ENCODE data around the gene VEGFA. TPM values are rescaled to one million over a fixed set of nuclear protein-coding genes. Genes with fewer than 3 reads are reported as not detected.

VEGFA gene
- total and polyA plus RNA-seq, 9 donors = 19.2 to 123 (median 44.7) TPM

GRCh38 chr6:43795421-43795820 lies 25.4 kb downstream of the VEGFA start:
- Histone ChIP-seq H3K36me3 (no peaks in the 10 kb centered on the region), H3K4me3 (no peak overlapping the region), H3K27ac (no peak overlapping the region), H3K4me1 (ENCODE audit: insufficient read depth) (no peaks in the 10 kb centered on the region), H3K9me3 (no peaks in the 10 kb centered on the region), H3K27me3 (no peaks in the 10 kb centered on the region)
- DNase-seq = no peak
- 91 to 94% (median 93%) methylated on average over 8 of the region's 8 CpGs for WGBS, 3 donors
- intact Hi-C loops (cut with DNase I) = no loop called here
- TF ChIP-seq POLR2A (IDR thresholded peaks at IDR 0.05) = no peak

GRCh38 chr6:43796168-43796567 lies 26.2 kb downstream of the VEGFA start:
- H3K36me3 ChIP-seq = no peaks in the 10 kb centered on the region
- H3K4me1 ChIP-seq (ENCODE audit: insufficient read depth) = no peaks in the 10 kb centered on the region
- WGBS, 3 donors = 67 to 77% (median 74%) methylated on average over 5 of the region's 5 CpGs
- no peak for DNase-seq
- intact Hi-C loops (cut with DNase I) = no loop called here
- no peak overlapping the region for H3K4me3 ChIP-seq
- H3K27me3 ChIP-seq = no peaks in the 10 kb centered on the region
- TF ChIP-seq EP300 (IDR thresholded peaks at IDR 0.05) = no peak
- TF ChIP-seq POLR2A (IDR thresholded peaks at IDR 0.05) = no peak
- H3K9me3 ChIP-seq = no peaks in the 10 kb centered on the region
- H3K27ac ChIP-seq = no peak overlapping the region

- no peaks in the 10 kb centered on the region for H3K27me3 ChIP-seq
- no peaks in the 10 kb centered on the region for H3K36me3 ChIP-seq
- no peak for TF ChIP-seq EP300 (IDR thresholded peaks at IDR 0.05)
- no peak for TF ChIP-seq POLR2A (IDR thresholded peaks at IDR 0.05)
- TF ChIP-seq CTCF (IDR thresholded peaks at IDR 0.05) = no peak
- intact Hi-C loops (cut with DNase I) = no loop called here
- no peaks in the 10 kb centered on the region for H3K9me3 ChIP-seq
- H3K27ac ChIP-seq = no peak overlapping the region
- H3K4me1 ChIP-seq (ENCODE audit: insufficient read depth) = no peaks in the 10 kb centered on the region
- DNase-seq = no peak
- H3K4me3 ChIP-seq = no peak overlapping the region
- WGBS, 3 donors = 85 to 91% (median 87%) methylated on average over 11 of the region's 11 CpGs
Observed at GRCh38 chr6:43796903-43797890, 27.2 kb downstream of the VEGFA start.

- WGBS, 3 donors = 91 to 95% (median 94%) methylated on average over 11 of the region's 11 CpGs
Observed at GRCh38 chr6:43797919-43798318, 27.9 kb downstream of the VEGFA start.

More at GRCh38 chr6:43797919-43798318, 27.9 kb downstream of the VEGFA start:
- no peak for DNase-seq
- no peaks in the 10 kb centered on the region for H3K9me3 ChIP-seq
- no peaks in the 10 kb centered on the region for H3K4me1 ChIP-seq (ENCODE audit: insufficient read depth)
- no peak overlapping the region for H3K4me3 ChIP-seq
- no peaks in the 10 kb centered on the region for H3K36me3 ChIP-seq
- intact Hi-C loops (cut with DNase I) = no loop called here
- no peak for TF ChIP-seq EP300 (IDR thresholded peaks at IDR 0.05)
- TF ChIP-seq POLR2A (IDR thresholded peaks at IDR 0.05) = no peak
- TF ChIP-seq CTCF (IDR thresholded peaks at IDR 0.05) = no peak
- H3K27me3 ChIP-seq = no peaks in the 10 kb centered on the region
- no peak overlapping the region for H3K27ac ChIP-seq
